ENCODE measurements around the gene RAB8A. TPM values are rescaled to one million over a fixed set of nuclear protein-coding genes. Genes with fewer than 3 reads are reported as not detected.

The RAB8A gene
- total RNA-seq, 1 experiment from 2014 or later, result 108 TPM

GRCh38 chr19:16068696-16069259 is 42.9 kb upstream of the RAB8A start:
- BruUV-seq (replicated peaks), result no TSS peak
- ChIA-PET POLR2A (no interaction called here), CTCF (no interaction called here)
- intact Hi-C loops (cut with micrococcal nuclease; ENCODE audit: unreplicated experiment), result no loop called here
- 0 out of 2 replicates have a peak, but pooled peaks cover 4% of the 10 kb centered on the region for H3K4me1 ChIP-seq
- Mint-ChIP-seq H3K9me3 (ENCODE audit: unreplicated experiment) (no peaks in the 10 kb centered on the region), H3K36me3 (ENCODE audit: insufficient read depth, unreplicated experiment) (no peaks in the 10 kb centered on the region), H3K4me1 (ENCODE audit: low read depth, unreplicated experiment) (peaks cover 7% of the 10 kb centered on the region), H3K27ac (ENCODE audit: unreplicated experiment) (no peak overlapping the region), H3K27me3 (ENCODE audit: insufficient read depth, unreplicated experiment) (no peaks in the 10 kb centered on the region), H3K4me3 (ENCODE audit: unreplicated experiment) (no peak overlapping the region)
- no peaks in the 10 kb centered on the region for H3K9me3 ChIP-seq
- no peak overlapping the region for H3K4me3 ChIP-seq (ENCODE audit: low read depth, low read length)
- H3K27me3 ChIP-seq (replicated peaks; ENCODE audit: control insufficient read depth, insufficient read depth, low read length), result no peaks in the 10 kb centered on the region
- no peak for TF ChIP-seq CTCF (IDR thresholded peaks at IDR 0.05; ENCODE audit: insufficient read depth in 1 of 2, low read depth in 1 of 2, low read length in 1 of 2, severe bottlenecking in 1 of 2, unreplicated experiment in 1 of 2)
- DNase-seq, result no peak
- no peaks in the 10 kb centered on the region for H3K36me3 ChIP-seq (ENCODE audit: control insufficient read depth, insufficient read depth, low read length)

GRCh38 chr19:16069813-16070365 is 41.8 kb upstream of the RAB8A start:
- H3K9me3 ChIP-seq, result no peaks in the 10 kb centered on the region
- DNase-seq, result no peak
- H3K36me3 Mint-ChIP-seq (ENCODE audit: insufficient read depth, unreplicated experiment), result peaks cover 3% of the 10 kb centered on the region
- CTCF ChIA-PET, result no interaction called here
- H3K4me3 Mint-ChIP-seq (ENCODE audit: unreplicated experiment), result no peak overlapping the region
- no peak overlapping the region for H3K27ac Mint-ChIP-seq (ENCODE audit: unreplicated experiment)
- peaks cover 7% of the 10 kb centered on the region for H3K4me1 Mint-ChIP-seq (ENCODE audit: low read depth, unreplicated experiment)
- TF ChIP-seq CTCF (IDR thresholded peaks at IDR 0.05; ENCODE audit: insufficient read depth in 1 of 2, low read depth in 1 of 2, low read length in 1 of 2, severe bottlenecking in 1 of 2, unreplicated experiment in 1 of 2), result no peak
- H3K36me3 ChIP-seq (ENCODE audit: control insufficient read depth, insufficient read depth, low read length), result no peaks in the 10 kb centered on the region
- intact Hi-C loops (cut with micrococcal nuclease; ENCODE audit: unreplicated experiment), result no loop called here
- no peak overlapping the region for H3K4me3 ChIP-seq (ENCODE audit: low read depth, low read length)
- POLR2A ChIA-PET, result no interaction called here
- H3K9me3 Mint-ChIP-seq (ENCODE audit: unreplicated experiment), result no peaks in the 10 kb centered on the region
- 0 out of 2 replicates have a peak, but pooled peaks cover 4% of the 10 kb centered on the region for H3K4me1 ChIP-seq
- H3K27me3 ChIP-seq (replicated peaks; ENCODE audit: control insufficient read depth, insufficient read depth, low read length), result no peaks in the 10 kb centered on the region
- H3K27me3 Mint-ChIP-seq (ENCODE audit: insufficient read depth, unreplicated experiment), result no peaks in the 10 kb centered on the region
- no TSS peak for BruUV-seq (replicated peaks)

GRCh38 chr19:16070366-16070990 is 41.2 kb upstream of the RAB8A start:
- no TSS peak for BruUV-seq (replicated peaks)
- Histone ChIP-seq H3K36me3 (ENCODE audit: control insufficient read depth, insufficient read depth, low read length) (no peaks in the 10 kb centered on the region), H3K27me3 (replicated peaks; ENCODE audit: control insufficient read depth, insufficient read depth, low read length) (no peaks in the 10 kb centered on the region), H3K4me3 (ENCODE audit: low read depth, low read length) (no peak overlapping the region), H3K9me3 (no peaks in the 10 kb centered on the region), H3K4me1 (0 out of 2 replicates have a peak, but pooled peaks cover 4% of the 10 kb centered on the region)
- Mint-ChIP-seq H3K27me3 (ENCODE audit: insufficient read depth, unreplicated experiment) (no peaks in the 10 kb centered on the region), H3K9me3 (ENCODE audit: unreplicated experiment) (no peaks in the 10 kb centered on the region), H3K4me1 (ENCODE audit: low read depth, unreplicated experiment) (peaks cover 7% of the 10 kb centered on the region), H3K4me3 (ENCODE audit: unreplicated experiment) (no peak overlapping the region), H3K36me3 (ENCODE audit: insufficient read depth, unreplicated experiment) (peaks cover 9% of the 10 kb centered on the region), H3K27ac (ENCODE audit: unreplicated experiment) (no peak overlapping the region)
- intact Hi-C loops (cut with micrococcal nuclease; ENCODE audit: unreplicated experiment), result no loop called here
- no peak for TF ChIP-seq CTCF (IDR thresholded peaks at IDR 0.05; ENCODE audit: insufficient read depth in 1 of 2, low read depth in 1 of 2, low read length in 1 of 2, severe bottlenecking in 1 of 2, unreplicated experiment in 1 of 2)
- ChIA-PET POLR2A (no interaction called here), CTCF (no interaction called here)
- DNase-seq, result no peak
